ENCODE results near the gene CCDC97. TPM values are rescaled to one million over a fixed set of nuclear protein-coding genes. Genes with fewer than 3 reads are reported as not detected.

The CCDC97 gene
- total RNA-seq, 1 experiment from 2014 or later: 39.4 TPM

- Histone ChIP-seq H3K9me3 (ENCODE audit: control insufficient read depth, low read depth, low read length) (no peaks in the 10 kb centered on the region), H3K14ac (ENCODE audit: insufficient read depth, low read length) (no peak overlapping the region), H3K9ac (ENCODE audit: extremely low read depth, insufficient read length, low read length) (peak overlapping the region; percentile 44), H3K23me2 (ENCODE audit: insufficient read length, low read depth, low read length, poor library complexity, severe bottlenecking) (peaks cover 12% of the 10 kb centered on the region), H4K20me1 (ENCODE audit: control insufficient read depth, insufficient read depth, insufficient read length) (peaks cover 2% of the 10 kb centered on the region), H2BK15ac (ENCODE audit: low read depth, low read length) (no peak overlapping the region), H4K5ac (ENCODE audit: insufficient read length, low read depth, low read length) (no peak overlapping the region), H3K79me1 (ENCODE audit: insufficient read depth, low read depth, low read length, poor library complexity, severe bottlenecking) (no peaks in the 10 kb centered on the region), H3K18ac (ENCODE audit: insufficient read length, low read depth, low read length) (no peak overlapping the region), H2AFZ (ENCODE audit: low read length) (no peak overlapping the region), H2BK20ac (ENCODE audit: low read depth, low read length, poor library complexity, severe bottlenecking) (no peak overlapping the region), H3K27ac (ENCODE audit: insufficient read length, low read depth, low read length) (no peak overlapping the region), H3K4me2 (ENCODE audit: insufficient read depth, insufficient read length, low read length) (peak overlapping the region; percentile 92), H2AK5ac (ENCODE audit: insufficient read length, low read length) (no peak overlapping the region), H3K4me1 (ENCODE audit: insufficient read depth, low read length) (no peaks in the 10 kb centered on the region), H4K91ac (ENCODE audit: insufficient read length, low read depth, low read length) (no peak overlapping the region), H2BK120ac (ENCODE audit: low read depth, low read length, poor library complexity, severe bottlenecking) (no peak overlapping the region), H3K56ac (ENCODE audit: insufficient read length, low read depth, low read length) (no peak overlapping the region), H3T11ph (ENCODE audit: low read length) (no peak overlapping the region), H2BK12ac (ENCODE audit: insufficient read length, low read depth, low read length) (no peak overlapping the region), H3K27me3 (ENCODE audit: insufficient read depth, low read length) (no peaks in the 10 kb centered on the region), H4K8ac (replicated peaks; ENCODE audit: insufficient read length, low read depth, low read length) (no peak overlapping the region), H3K23ac (ENCODE audit: insufficient read length, low read depth, low read length) (no peak overlapping the region), H2BK5ac (ENCODE audit: insufficient read length, low read length) (no peak overlapping the region), H3K4ac (ENCODE audit: low read depth, low read length) (no peak overlapping the region), H3K79me2 (ENCODE audit: insufficient read depth, low read length) (no peaks in the 10 kb centered on the region)
- Mint-ChIP-seq H3K27ac (peak overlapping the region; percentile 98 to 100 (median 100); a peak in 5 of 7 replicates), H3K27me3 (ENCODE audit: low read depth) (peaks cover 1% of the 10 kb centered on the region; the same call in 1 of the 2 replicates), H3K36me3 (ENCODE audit: insufficient read depth in 1 of 3, low read depth in 3 of 3) (peaks cover 33 to 59% (median 58%) of the 10 kb centered on the region in 3 experiments; a peak in 6 of 7 replicates), H3K9me3 (peaks cover 0 to 3% of the 10 kb centered on the region in 2 experiments; a peak in 1 of 5 replicates), H3K4me1 (peaks cover 20 to 33% of the 10 kb centered on the region in 2 experiments), H3K4me3 (peak overlapping the region; percentile 92 to 98)
- TF ChIP-seq CTCF (conservative IDR thresholded peaks at IDR 0.05): no peak
- no CpG with 5 or more reads among the region's 26 CpGs for WGBS (ENCODE audit: extremely low coverage, insufficient read length, low lambda C conversion rate)
- no peak for DNase-seq
Observed at GRCh38 chr19:41309180-41310032, 566 bp upstream of the CCDC97 start.

Data from H9 (cell line).